Stomach (tissue), 9 donors: ENCODE data around the gene NDUFV1. TPM values are rescaled to one million over a fixed set of nuclear protein-coding genes. Genes with fewer than 3 reads are reported as not detected.
"Not testable (repeated sequence)": the region's sequence is repeated elsewhere in the genome, so short reads cannot be mapped to it uniquely, and the experiment has no call there.

ENCODE experiments used
- DNase-seq, 2 donors: peaks; one replicate each; pipeline versions ENCODE4 v3.0.0 to v3.0.0-alpha.2; 2013 to 2019
- H3K27ac ChIP-seq, 5 donors: fragments of 200-600 bp in 4 of 5; sonication (generic) in 4 of 5; one replicate each; pipeline ENCODE4 v1.5.1; 2013 to 2019; ENCODE audit warnings: mild to moderate bottlenecking in 1 of 5, moderate library complexity in 1 of 5
- H3K27me3 ChIP-seq, 3 donors: fragments of 200-600 bp; sonication (generic); one replicate each; pipeline ENCODE4 v1.5.1; 2017 to 2019; ENCODE audit warnings: mixed run types in 1 of 3
- H3K36me3 ChIP-seq, 4 donors: fragments of 200-600 bp; sonication (generic); 1 replicate in 3 of 4; 2 replicates in 1 of 4; pipeline ENCODE4 v1.5.1; 2016 to 2019
- H3K4me1 ChIP-seq, 4 donors: fragments of 200-600 bp; sonication (generic); one replicate each; pipeline ENCODE4 v1.5.1; 2016 to 2019
- H3K4me3 ChIP-seq, 4 donors: fragments of 200-600 bp; sonication (generic) in 3 of 4; one replicate each; pipeline ENCODE4 v1.5.1; 2016 to 2019; ENCODE audit warnings: mild to moderate bottlenecking in 1 of 4
- H3K9me3 ChIP-seq, 4 donors: fragments of 200-600 bp; sonication (generic); one replicate each; pipeline ENCODE4 v1.5.1; 2016 to 2019
- CTCF ChIP-seq, 7 experiments: fragments of 450-650 bp in 4 of 7; fragments of 200-600 bp in 3 of 7; sonication (generic) in 3 of 7; IDR thresholded peaks; one replicate each; pipeline ENCODE4 v1.5.1; 2016 to 2019; ENCODE audit warnings: antibody characterized with exemption in 7 of 7, control low read depth in 2 of 7, mild to moderate bottlenecking in 1 of 7
- EP300 ChIP-seq: sonication (generic); formaldehyde crosslinking; IDR thresholded peaks from one replicate; pipeline ENCODE4 v1.6.1; 2017; ENCODE audit warnings: antibody characterized with exemption
- POLR2A ChIP-seq, 4 donors: fragments of 450-650 bp; IDR thresholded peaks; one replicate each; pipeline ENCODE4 v1.6.1; 2016; ENCODE audit warnings: antibody characterized with exemption in 4 of 4, control low read depth in 2 of 4, mild to moderate bottlenecking in 1 of 4, moderate library complexity in 1 of 4
- POLR2AphosphoS5 ChIP-seq, 3 donors: sonication (generic); formaldehyde crosslinking; IDR thresholded peaks; one replicate each; pipeline ENCODE4 v1.6.1; 2016; ENCODE audit warnings: antibody characterized with exemption in 3 of 3
- WGBS, 5 donors: extraction: QIAGEN DNeasy Blood & Tissue Kit in 3 of 5; methylation state at CpG; one replicate each; pipeline versions ENCODE4 v1.1.5 to v1.1.7; 2013 to 2018; 5-methylcytosine and 5-hydroxymethylcytosine counted together
- intact Hi-C: fragments of 100-400 bp; cut with DNase I; formaldehyde crosslinking; loops from one replicate; pipeline ENCODE4 v1.15.1; 2023; ENCODE audit warnings: low total_unique reads
- polyA plus RNA-seq, 3 donors: library from polyadenylated mRNA; stranded (reverse); fragments of 200-250 nt; gene quantifications; one replicate each; pipeline ENCODE4 v1.2.3, GENCODE V29; 2013
- total RNA-seq, 5 donors: library from RNA; depleted of rRNA; stranded (reverse); fragments of >200 nt; gene quantifications; one replicate each; pipeline versions ENCODE4 v1.1.0 to v1.2.3, GENCODE V29; 2014 to 2016
- donor health status: healthy with polysubstance abuse.
- donor health status: Bipolar disorder and iron deficiency.
- donor health status: healthy.

Gene NDUFV1
- total and polyA plus RNA-seq, 8 donors = 148 to 806 (median 200) TPM

- peak overlapping the region; percentile 64 to 85 (median 80) for H3K4me3 ChIP-seq
- H3K4me1 ChIP-seq = peaks cover 21 to 53% (median 50%) of the 10 kb centered on the region in 4 donors
- H3K9me3 ChIP-seq = no peaks in the 10 kb centered on the region
- WGBS, 5 donors = 80 to 89% (median 84%) methylated on average over 14 to 21 of the region's 21 CpGs
- intact Hi-C loops = no loop called here
- no peaks in the 10 kb centered on the region for H3K27me3 ChIP-seq
- H3K27ac ChIP-seq = peak overlapping the region; percentile 97 to 99 (median 98)
- peak in 1 of 2 donors; percentile 58 for DNase-seq
- TF ChIP-seq POLR2A (IDR thresholded peaks at IDR 0.05) (no peak), EP300 (no peak), CTCF (IDR thresholded peaks at IDR 0.05) (no peak), POLR2AphosphoS5 (IDR thresholded peaks at IDR 0.05) (no peak)
- peaks cover 14 to 51% (median 44%) of the 10 kb centered on the region in 4 donors for H3K36me3 ChIP-seq
Observed at GRCh38 chr11:67584881-67585873, 21.6 kb upstream of the NDUFV1 start.

GRCh38 chr11:67585911-67586310, 20.8 kb upstream of the NDUFV1 start:
- no peak for DNase-seq
- H3K27me3 ChIP-seq = no peaks in the 10 kb centered on the region
- TF ChIP-seq POLR2A (IDR thresholded peaks at IDR 0.05) = no peak
- no peak for TF ChIP-seq POLR2AphosphoS5 (IDR thresholded peaks at IDR 0.05)
- TF ChIP-seq CTCF (IDR thresholded peaks at IDR 0.05) = no peak
- TF ChIP-seq EP300 = no peak
- H3K36me3 ChIP-seq = peaks cover 14 to 51% (median 44%) of the 10 kb centered on the region in 4 donors
- peaks cover 21 to 48% (median 44%) of the 10 kb centered on the region in 4 donors for H3K4me1 ChIP-seq
- H3K4me3 ChIP-seq = peak overlapping the region in 1 of 4 donors; percentile 64
- WGBS, 5 donors = 78 to 95% (median 90%) methylated on average over 3 to 4 of the region's 4 CpGs
- H3K27ac ChIP-seq = peak overlapping the region in 1 of 5 donors; percentile 98
- H3K9me3 ChIP-seq = no peaks in the 10 kb centered on the region
- intact Hi-C loops = no loop called here

GRCh38 chr11:67586568-67587250, 20.0 kb upstream of the NDUFV1 start:
- Histone ChIP-seq H3K9me3 (no peaks in the 10 kb centered on the region), H3K27me3 (no peaks in the 10 kb centered on the region), H3K36me3 (peaks cover 14 to 51% (median 44%) of the 10 kb centered on the region in 4 donors), H3K27ac (peak overlapping the region in 1 of 5 donors; percentile 5), H3K4me3 (no peak overlapping the region), H3K4me1 (peaks cover 21 to 43% (median 38%) of the 10 kb centered on the region in 4 donors)
- no peak for TF ChIP-seq CTCF (IDR thresholded peaks at IDR 0.05)
- TF ChIP-seq POLR2A (IDR thresholded peaks at IDR 0.05) = no peak
- no peak for TF ChIP-seq EP300
- TF ChIP-seq POLR2AphosphoS5 (IDR thresholded peaks at IDR 0.05) = no peak
- DNase-seq = no peak
- 72 to 91% (median 86%) methylated on average over 5 of the region's 5 CpGs for WGBS, 5 donors
- intact Hi-C loops = no loop called here

- no peaks in the 10 kb centered on the region for H3K27me3 ChIP-seq
- WGBS, 5 donors = 82 to 96% (median 90%) methylated on average over 1 of the region's 1 CpG
- no peak for DNase-seq
- no peak overlapping the region for H3K4me3 ChIP-seq
- intact Hi-C loops = no loop called here
- H3K36me3 ChIP-seq = peaks cover 14 to 51% (median 44%) of the 10 kb centered on the region in 4 donors
- peaks cover 12 to 30% (median 24%) of the 10 kb centered on the region in 4 donors for H3K4me1 ChIP-seq
- TF ChIP-seq POLR2AphosphoS5 (IDR thresholded peaks at IDR 0.05) = no peak
- no peak overlapping the region for H3K27ac ChIP-seq
- H3K9me3 ChIP-seq = no peaks in the 10 kb centered on the region
Observed at GRCh38 chr11:67588136-67588503, 18.6 kb upstream of the NDUFV1 start.

- Histone ChIP-seq H3K4me1 (peaks cover 12 to 28% (median 22%) of the 10 kb centered on the region in 4 donors), H3K36me3 (peaks cover 14 to 51% (median 44%) of the 10 kb centered on the region in 4 donors)
- 71 to 78% (median 73%) methylated on average over 11 of the region's 11 CpGs for WGBS, 5 donors
- H3K27ac ChIP-seq, H3K9me3 ChIP-seq, DNase-seq, intact Hi-C loops, H3K27me3 ChIP-seq, H3K4me3 ChIP-seq: not testable (repeated sequence)
Observed at GRCh38 chr11:67588899-67589415, 17.8 kb upstream of the NDUFV1 start.
